Stomach (tissue), 9 donors: ENCODE data around the gene TTLL3. TPM values are rescaled to one million over a fixed set of nuclear protein-coding genes. Genes with fewer than 3 reads are reported as not detected.
"Not testable (repeated sequence)": the region's sequence is repeated elsewhere in the genome, so short reads cannot be mapped to it uniquely, and the experiment has no call there.

Source experiments
- DNase-seq, 2 donors: peaks; one replicate each; pipeline versions ENCODE4 v3.0.0 to v3.0.0-alpha.2; 2013 to 2019
- H3K27ac ChIP-seq, 5 donors: fragments of 200-600 bp in 4 of 5; sonication (generic) in 4 of 5; one replicate each; pipeline ENCODE4 v1.5.1; 2013 to 2019; ENCODE audit warnings: mild to moderate bottlenecking in 1 of 5, moderate library complexity in 1 of 5
- H3K27me3 ChIP-seq, 3 donors: fragments of 200-600 bp; sonication (generic); one replicate each; pipeline ENCODE4 v1.5.1; 2017 to 2019; ENCODE audit warnings: mixed run types in 1 of 3
- H3K36me3 ChIP-seq, 4 donors: fragments of 200-600 bp; sonication (generic); 1 replicate in 3 of 4; 2 replicates in 1 of 4; pipeline ENCODE4 v1.5.1; 2016 to 2019
- H3K4me1 ChIP-seq, 4 donors: fragments of 200-600 bp; sonication (generic); one replicate each; pipeline ENCODE4 v1.5.1; 2016 to 2019
- H3K4me3 ChIP-seq, 4 donors: fragments of 200-600 bp; sonication (generic) in 3 of 4; one replicate each; pipeline ENCODE4 v1.5.1; 2016 to 2019; ENCODE audit warnings: mild to moderate bottlenecking in 1 of 4
- H3K9me3 ChIP-seq, 4 donors: fragments of 200-600 bp; sonication (generic); one replicate each; pipeline ENCODE4 v1.5.1; 2016 to 2019
- CTCF ChIP-seq, 7 experiments: fragments of 450-650 bp in 4 of 7; fragments of 200-600 bp in 3 of 7; sonication (generic) in 3 of 7; IDR thresholded peaks; one replicate each; pipeline ENCODE4 v1.5.1; 2016 to 2019; ENCODE audit warnings: antibody characterized with exemption in 7 of 7, control low read depth in 2 of 7, mild to moderate bottlenecking in 1 of 7
- EP300 ChIP-seq: sonication (generic); formaldehyde crosslinking; IDR thresholded peaks from one replicate; pipeline ENCODE4 v1.6.1; 2017; ENCODE audit warnings: antibody characterized with exemption
- POLR2A ChIP-seq, 4 donors: fragments of 450-650 bp; IDR thresholded peaks; one replicate each; pipeline ENCODE4 v1.6.1; 2016; ENCODE audit warnings: antibody characterized with exemption in 4 of 4, control low read depth in 2 of 4, mild to moderate bottlenecking in 1 of 4, moderate library complexity in 1 of 4
- POLR2AphosphoS5 ChIP-seq, 3 donors: sonication (generic); formaldehyde crosslinking; IDR thresholded peaks; one replicate each; pipeline ENCODE4 v1.6.1; 2016; ENCODE audit warnings: antibody characterized with exemption in 3 of 3
- WGBS, 5 donors: extraction: QIAGEN DNeasy Blood & Tissue Kit in 3 of 5; methylation state at CpG; one replicate each; pipeline versions ENCODE4 v1.1.5 to v1.1.7; 2013 to 2018; 5-methylcytosine and 5-hydroxymethylcytosine counted together
- intact Hi-C: fragments of 100-400 bp; cut with DNase I; formaldehyde crosslinking; loops from one replicate; pipeline ENCODE4 v1.15.1; 2023; ENCODE audit warnings: low total_unique reads
- polyA plus RNA-seq, 3 donors: library from polyadenylated mRNA; stranded (reverse); fragments of 200-250 nt; gene quantifications; one replicate each; pipeline ENCODE4 v1.2.3, GENCODE V29; 2013
- total RNA-seq, 5 donors: library from RNA; depleted of rRNA; stranded (reverse); fragments of >200 nt; gene quantifications; one replicate each; pipeline versions ENCODE4 v1.1.0 to v1.2.3, GENCODE V29; 2014 to 2016
- donor health status: healthy with polysubstance abuse.
- donor health status: Bipolar disorder and iron deficiency.
- donor health status: healthy.

TTLL3 gene
- total and polyA plus RNA-seq, 8 donors: 6.7 to 593 (median 77.4) TPM

- intact Hi-C loops: no loop called here
- TF ChIP-seq CTCF (IDR thresholded peaks at IDR 0.05): no peak
- Histone ChIP-seq H3K27ac (peak overlapping the region in 4 of 5 donors; percentile 35 to 86 (median 74)), H3K36me3 (no peaks in the 10 kb centered on the region), H3K27me3 (no peaks in the 10 kb centered on the region), H3K9me3 (no peaks in the 10 kb centered on the region), H3K4me3 (peak overlapping the region; percentile 42 to 55 (median 48)), H3K4me1 (peaks cover 14 to 43% (median 24%) of the 10 kb centered on the region in 4 donors)
- DNase-seq: no peak
- WGBS, 5 donors: 61 to 94% (median 70%) methylated on average over 5 to 22 of the region's 22 CpGs
Observed at GRCh38 chr3:9863058-9863772, 53.2 kb downstream of the TTLL3 start.

- peak overlapping the region in 4 of 5 donors; percentile 68 to 86 (median 76) for H3K27ac ChIP-seq
- DNase-seq: peak; percentile 48 to 88
Observed at GRCh38 chr3:9864200-9864927, 54.3 kb downstream of the TTLL3 start.

GRCh38 chr3:9865125-9865637, 55.1 kb downstream of the TTLL3 start:
- DNase-seq, intact Hi-C loops, H3K9me3 ChIP-seq, H3K27me3 ChIP-seq, H3K36me3 ChIP-seq, H3K4me3 ChIP-seq: not testable (repeated sequence)
- peak overlapping the region in 4 of 5 donors; percentile 68 to 86 (median 76) for H3K27ac ChIP-seq
- 80 to 91% (median 88%) methylated on average over 10 of the region's 10 CpGs for WGBS, 5 donors
- peaks cover 14 to 43% (median 24%) of the 10 kb centered on the region in 4 donors for H3K4me1 ChIP-seq

More at GRCh38 chr3:9864200-9864927, 54.3 kb downstream of the TTLL3 start:
- TF ChIP-seq POLR2AphosphoS5 (IDR thresholded peaks at IDR 0.05): peak in 1 of 3 donors; percentile 17
- no peak for TF ChIP-seq CTCF (IDR thresholded peaks at IDR 0.05)
- Histone ChIP-seq H3K27me3 (no peaks in the 10 kb centered on the region), H3K36me3 (no peaks in the 10 kb centered on the region), H3K4me3 (peak overlapping the region in 2 of 4 donors; percentile 1 to 18), H3K4me1 (peaks cover 14 to 43% (median 24%) of the 10 kb centered on the region in 4 donors), H3K9me3 (no peaks in the 10 kb centered on the region)
- WGBS, 5 donors: 51 to 60% (median 57%) methylated on average over 15 to 16 of the region's 16 CpGs
- intact Hi-C loops: no loop called here

GRCh38 chr3:9866639-9867038, 56.6 kb downstream of the TTLL3 start:
- Histone ChIP-seq H3K27ac (peak overlapping the region in 4 of 5 donors; percentile 12 to 86 (median 21)), H3K9me3 (no peaks in the 10 kb centered on the region), H3K4me3 (no peak overlapping the region), H3K36me3 (no peaks in the 10 kb centered on the region), H3K4me1 (peaks cover 14 to 43% (median 24%) of the 10 kb centered on the region in 4 donors), H3K27me3 (no peaks in the 10 kb centered on the region)
- TF ChIP-seq EP300 (no peak), CTCF (IDR thresholded peaks at IDR 0.05) (no peak), POLR2A (IDR thresholded peaks at IDR 0.05) (no peak), POLR2AphosphoS5 (IDR thresholded peaks at IDR 0.05) (no peak)
- WGBS, 5 donors: 71 to 93% (median 87%) methylated on average over 8 of the region's 8 CpGs
- DNase-seq: peak in 1 of 2 donors; percentile 51
- intact Hi-C loops: no loop called here
